GM18511 (cell line): ENCODE measurements around the gene SHANK2.

ENCODE experiments used
- ATAC-seq: cut with Tn5 transposase; IDR thresholded peaks from one replicate; pipeline ENCODE4 v1.9.1; 2021; ENCODE audit warnings: mild to moderate bottlenecking, moderate library complexity; ENCODE audit not compliant: unreplicated experiment

The SHANK2 gene

DNA sequence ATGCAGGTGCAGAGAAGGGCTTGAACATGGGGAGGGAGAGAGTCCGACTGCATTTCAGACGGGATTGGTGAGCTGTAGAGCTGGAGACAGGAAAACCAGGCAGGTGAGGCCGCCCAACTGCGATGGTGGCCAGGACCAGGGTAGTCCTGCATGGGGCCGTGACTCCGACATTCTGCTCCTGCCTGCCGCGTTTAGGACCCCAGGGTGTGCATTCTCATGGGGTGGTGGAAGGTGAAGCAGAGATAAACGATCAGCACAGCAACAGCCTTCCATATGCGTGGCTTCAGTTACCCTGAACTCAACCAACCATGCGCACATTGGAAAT lies 29.3 kb downstream of the SHANK2 start:
- ATAC-seq, result no peak

DNA sequence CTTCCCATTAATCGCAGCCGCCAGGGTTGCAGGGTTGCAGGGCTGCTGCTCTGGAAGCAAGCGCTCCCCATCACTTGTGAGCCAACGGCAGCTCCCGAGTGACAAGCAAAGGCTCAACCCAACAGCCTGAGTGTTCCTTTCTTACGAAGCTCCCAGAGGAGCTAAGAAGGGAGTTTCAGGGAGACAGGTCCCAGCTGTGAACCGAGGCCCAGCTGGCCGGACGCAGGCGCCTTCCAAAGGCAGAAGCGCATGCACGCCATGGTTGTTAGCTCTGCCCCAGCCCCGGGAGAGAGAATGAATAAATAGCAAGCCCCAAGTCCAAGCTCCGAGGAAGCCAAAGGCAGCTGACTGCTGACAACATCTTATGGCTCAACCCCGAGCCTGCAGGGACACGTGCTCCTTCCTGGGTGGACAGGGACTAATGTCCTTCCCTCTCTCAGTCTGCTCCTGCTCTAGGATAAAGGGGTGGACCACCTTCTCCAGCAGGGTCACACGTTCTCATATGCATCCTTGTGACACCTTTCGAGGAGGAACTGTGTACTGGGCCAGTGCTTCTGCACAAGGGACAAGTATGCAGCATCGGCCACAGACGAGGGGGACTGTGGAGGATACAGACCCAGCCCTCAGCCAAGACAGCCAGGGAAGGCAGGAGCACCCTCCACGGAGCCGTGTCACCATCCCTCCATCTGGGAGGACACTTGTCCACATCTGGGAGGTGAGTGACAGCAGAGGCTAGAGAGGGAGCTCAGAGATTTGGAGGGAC lies 29.9 kb downstream of the SHANK2 start:
- ATAC-seq, result no peak

DNA sequence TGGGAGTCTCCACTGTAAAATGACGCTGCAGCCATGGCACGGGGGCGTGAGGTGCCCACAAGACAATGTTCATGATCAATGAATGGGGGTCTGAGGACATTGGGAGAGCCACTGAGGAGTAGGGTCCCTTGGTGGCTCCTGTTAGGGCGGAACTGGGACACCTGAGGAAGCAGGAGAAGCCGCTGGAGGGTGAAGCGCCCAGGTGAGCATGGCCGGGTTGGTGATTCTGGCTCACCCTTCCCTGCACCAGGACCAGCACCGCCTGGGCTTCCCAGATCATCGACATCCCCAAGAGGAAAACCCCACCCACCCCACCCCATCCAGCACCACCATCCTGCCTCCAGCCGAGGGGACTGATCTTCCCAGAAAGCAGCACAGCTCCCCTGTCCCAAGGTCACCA lies 30.6 kb downstream of the SHANK2 start:
- ATAC-seq, result no peak

DNA sequence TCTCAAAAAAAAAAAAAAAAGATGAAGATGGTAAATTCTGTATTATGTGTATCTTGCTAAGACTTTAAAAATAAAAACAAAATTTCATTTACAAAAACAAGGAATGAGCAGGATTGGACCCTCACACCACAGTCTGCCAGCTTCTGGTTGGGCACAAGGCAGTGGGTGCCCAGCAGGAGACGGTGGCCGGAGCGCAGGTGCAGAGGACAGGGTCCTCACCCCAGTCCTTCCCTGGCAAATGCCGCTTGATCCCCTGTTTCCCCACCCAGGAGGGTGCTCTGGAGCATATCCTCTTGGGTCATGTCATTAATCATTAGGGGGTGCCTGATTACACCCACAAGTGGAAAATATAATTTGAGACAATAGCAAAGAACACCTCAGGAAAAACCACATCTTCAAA lies 31.2 kb downstream of the SHANK2 start:
- no peak for ATAC-seq

DNA sequence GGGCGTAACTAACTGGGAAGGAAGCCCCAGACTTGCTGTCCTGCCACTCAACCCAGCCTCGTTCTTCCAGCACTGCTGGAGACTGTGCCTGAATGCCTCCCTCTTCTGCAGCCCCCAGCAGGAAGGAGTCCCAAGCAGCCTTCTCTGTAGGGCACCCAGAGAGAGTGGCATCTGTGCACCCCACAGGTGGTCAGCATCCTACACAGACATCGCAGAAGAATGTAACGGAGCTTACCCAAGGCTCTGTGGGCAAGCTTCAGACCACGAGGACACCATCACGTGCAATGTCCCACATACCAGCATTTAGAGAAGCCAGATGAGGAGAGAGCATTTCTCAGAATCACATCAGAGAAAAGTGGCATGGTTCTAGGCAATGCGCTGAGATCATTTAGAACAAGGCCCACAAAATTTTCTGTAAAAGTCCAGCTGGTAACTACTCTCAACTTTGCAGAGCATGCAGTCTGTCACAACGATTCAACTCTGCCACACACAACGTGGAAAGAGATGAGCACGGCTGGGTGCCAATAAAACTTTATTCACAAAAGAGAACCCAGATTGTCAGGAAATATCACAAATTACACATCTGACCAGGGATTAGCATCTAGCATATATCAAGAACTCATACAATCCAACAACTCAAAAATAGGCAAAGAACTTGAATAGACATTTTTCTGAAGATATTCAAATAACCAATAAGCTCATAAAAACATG lies 33.4 kb downstream of the SHANK2 start:
- ATAC-seq, result no peak

DNA sequence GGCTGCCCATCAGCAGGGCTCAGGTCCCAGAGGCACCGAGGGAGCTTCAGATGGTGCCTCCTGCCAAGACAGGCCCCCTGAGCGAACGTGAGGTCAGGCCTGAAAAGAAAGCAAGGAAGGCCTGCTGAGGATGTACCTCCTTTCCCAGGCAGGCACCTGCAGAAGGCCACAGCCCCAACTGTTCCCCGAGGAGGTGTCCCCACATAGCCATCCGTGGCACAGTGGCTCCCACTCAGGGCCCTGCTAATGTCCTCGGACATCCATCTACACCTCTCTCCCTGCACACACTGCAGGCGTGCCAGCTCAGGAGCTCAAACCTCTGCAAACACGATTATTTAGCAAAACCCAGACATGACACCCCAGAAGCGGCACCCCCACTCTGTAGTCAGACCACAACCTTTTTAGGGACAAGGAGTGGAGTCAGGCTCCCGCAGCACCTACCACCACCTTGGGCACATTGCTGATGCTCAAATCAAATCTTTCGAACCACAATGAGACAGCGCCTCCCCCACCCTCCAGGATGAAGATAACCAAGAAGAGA lies 36.9 kb downstream of the SHANK2 start:
- no peak for ATAC-seq

DNA sequence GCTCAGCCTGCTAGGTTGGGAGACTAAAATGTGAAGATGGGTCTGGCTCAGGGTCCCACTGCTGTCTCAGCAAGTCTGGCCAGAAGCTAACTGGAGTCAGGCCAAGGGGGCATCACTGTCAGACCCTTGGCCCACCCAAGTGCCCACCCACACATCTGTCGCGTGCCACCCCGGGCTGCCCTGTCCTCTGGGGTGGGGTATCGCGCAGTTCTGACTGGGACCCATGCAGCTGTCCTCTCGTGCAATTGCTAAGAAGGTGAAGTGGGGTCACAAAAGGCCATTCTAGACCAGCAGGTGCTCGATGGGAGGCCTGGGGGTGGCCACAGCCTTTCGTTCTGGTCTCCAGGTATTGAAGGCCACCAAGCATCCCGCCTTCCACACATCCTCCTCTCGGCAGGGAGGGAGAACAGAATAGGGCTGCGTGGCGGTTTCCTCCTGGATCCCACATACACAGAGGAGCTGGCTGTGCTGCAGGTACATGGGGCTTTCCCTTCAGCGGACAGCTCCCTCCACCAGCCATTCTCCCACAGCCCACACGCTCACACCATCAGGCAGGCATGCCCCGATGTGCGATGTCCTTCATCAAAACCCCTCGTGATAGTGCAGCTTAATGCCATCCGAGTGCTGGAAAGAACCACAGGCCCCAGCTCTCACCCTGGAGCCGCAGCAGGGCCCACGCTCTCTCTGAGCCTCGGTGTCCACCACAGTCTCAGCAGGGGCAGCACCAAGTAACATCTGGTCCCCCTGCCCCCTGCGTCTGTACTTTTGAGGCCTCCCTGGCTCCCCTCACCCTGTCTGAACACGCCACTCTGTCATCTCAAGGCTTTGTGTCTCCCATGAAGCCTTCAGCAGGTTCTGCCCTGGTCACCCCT lies 37.6 kb downstream of the SHANK2 start:
- ATAC-seq, result no peak

DNA sequence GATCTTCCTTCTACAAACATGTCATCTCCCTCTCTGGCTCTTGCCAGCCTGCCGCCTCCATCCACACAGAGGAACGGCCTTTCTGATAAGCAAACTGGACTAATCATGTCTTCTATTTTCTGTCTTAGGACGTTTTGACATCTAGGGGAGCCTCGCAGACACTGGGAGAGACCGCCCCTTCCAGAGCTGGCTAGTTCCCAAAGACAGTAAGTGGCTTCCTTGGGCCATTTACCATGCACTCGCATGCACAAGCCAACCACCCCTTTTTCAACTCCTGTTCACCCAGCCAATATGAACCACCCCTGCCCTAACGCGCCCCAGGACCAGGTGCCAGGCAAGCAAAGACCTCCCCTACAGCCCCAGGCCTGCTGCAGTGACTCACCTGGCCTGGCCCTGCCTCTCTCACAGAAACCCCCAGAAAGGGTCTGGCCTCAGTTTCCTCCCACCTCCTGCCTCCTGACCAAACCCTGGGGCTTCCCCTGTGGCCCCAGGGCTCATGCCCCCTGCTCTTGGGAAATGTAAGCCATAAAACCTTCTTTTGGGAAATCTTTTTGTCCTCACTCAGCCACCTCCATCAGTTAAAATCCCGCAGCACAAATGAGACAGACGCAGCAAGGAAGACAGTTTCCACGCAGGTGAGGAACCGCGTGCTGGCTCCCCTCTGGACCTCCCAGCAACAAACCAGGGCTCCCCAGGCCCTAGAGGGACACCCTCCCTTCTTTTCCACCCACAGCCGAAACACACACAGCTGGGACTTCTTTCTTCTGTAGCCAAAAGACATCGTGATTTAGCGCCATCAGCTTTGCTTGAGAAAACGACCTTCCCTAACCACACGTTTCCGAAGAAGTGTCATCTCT lies 38.5 kb downstream of the SHANK2 start:
- ATAC-seq, result no peak

DNA sequence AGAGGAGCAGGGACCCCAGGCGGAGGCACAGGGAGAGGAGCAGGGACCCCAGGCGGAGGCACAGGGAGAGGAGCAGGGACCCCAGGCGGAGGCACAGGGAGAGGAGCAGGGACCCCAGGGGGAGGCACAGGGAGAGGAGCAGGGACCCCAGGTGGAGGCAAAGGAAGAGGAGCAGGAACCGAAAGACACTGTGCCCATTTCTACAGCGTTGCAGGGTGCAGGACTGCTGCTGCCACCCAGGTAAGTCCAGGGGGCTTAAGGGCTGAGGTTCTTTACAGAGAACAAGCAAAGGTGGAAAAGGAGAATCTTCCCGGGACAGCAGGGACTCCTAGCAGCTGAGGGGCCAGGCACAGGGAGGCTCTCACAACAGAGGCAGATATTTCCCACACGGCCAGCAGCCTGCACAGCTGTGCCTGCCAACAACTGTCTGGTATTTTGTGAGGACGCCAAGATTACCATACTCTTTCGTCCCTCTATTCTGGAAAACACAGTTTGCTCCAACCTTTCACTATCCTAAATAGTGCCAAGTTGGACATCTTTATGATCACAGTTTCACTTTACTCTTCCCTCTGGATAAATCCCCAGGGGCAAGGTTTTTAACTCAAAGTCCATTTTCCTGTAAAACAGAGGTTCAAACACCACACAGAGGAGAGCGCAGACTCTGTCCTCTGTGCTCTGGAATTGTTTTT lies 39.4 kb downstream of the SHANK2 start:
- ATAC-seq, result no peak

DNA sequence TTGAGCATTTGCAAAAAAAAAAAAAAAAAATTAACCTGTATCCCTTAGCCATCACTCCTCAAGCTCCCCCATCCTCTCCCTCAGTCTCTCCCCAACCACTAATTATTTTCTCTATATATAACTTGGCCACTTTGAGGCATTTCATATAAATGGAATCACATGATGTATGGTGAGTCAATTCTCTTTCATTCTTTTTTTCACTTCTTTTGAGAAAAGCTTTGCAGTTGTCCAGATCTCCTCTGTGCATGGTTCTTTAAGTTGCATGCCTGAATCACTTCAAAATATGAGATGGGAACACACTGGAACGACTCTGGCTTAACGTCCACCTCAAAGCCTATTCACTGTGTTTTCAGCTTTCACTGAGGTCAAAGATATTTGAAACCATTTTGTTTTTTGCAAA lies 40.7 kb downstream of the SHANK2 start:
- no peak for ATAC-seq

DNA sequence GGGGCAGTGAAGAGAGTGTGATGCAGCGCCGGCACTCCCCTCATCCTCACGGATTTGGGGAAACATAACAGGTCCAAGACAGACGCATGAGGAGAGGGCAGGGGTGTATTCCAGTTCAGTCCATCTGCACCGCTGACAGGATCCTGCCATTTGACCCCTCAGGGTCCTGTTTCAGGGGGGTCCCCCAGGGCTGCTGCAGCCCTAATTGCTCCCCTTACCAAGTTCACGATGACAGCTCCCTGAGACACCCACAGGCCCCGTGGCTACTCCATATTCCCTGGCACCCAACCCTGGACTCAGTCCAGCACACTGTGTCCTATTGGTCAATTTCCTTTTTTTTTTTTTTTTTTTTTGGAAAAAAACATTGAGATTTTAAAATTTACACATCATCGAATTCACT lies 41.5 kb downstream of the SHANK2 start:
- no peak for ATAC-seq

DNA sequence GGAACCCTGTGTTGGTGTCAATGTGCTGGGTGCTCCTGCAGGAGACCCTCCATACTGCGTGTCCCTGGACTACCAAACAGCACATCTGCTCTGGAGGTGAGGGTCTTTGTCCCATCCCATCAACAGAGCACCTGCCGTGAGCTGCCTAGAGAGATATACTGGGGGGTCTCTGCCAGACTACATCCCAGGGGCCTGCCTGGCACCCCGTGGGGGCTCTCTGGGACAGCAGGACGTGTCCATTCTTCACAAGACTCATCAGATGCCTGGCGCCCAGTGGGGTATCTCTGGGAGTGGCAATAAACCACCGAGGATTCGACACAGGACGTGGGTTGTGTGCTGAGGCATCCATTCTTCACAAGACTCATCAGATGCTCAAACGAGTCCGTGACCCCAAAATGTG lies 42.7 kb downstream of the SHANK2 start:
- no peak for ATAC-seq

DNA sequence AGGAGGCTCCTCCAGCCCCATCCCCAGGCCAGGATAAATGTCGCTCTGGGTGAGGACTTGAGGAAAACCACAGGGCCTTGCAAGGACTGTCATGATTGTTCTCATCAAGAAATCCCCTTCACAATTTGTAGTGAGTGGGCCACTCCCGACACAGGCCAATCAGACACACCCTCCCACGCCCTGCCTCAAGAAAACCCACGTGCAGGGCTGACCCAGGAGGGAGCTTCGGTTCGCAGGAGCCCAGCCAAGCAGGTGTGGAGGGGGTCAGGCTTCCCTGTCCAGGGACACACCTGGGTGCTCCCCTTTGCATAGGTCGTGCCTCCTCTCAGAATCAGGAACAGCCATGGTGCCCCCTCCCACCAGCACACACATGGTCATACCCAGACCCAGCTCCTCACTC lies 43.2 kb downstream of the SHANK2 start:
- no peak for ATAC-seq

DNA sequence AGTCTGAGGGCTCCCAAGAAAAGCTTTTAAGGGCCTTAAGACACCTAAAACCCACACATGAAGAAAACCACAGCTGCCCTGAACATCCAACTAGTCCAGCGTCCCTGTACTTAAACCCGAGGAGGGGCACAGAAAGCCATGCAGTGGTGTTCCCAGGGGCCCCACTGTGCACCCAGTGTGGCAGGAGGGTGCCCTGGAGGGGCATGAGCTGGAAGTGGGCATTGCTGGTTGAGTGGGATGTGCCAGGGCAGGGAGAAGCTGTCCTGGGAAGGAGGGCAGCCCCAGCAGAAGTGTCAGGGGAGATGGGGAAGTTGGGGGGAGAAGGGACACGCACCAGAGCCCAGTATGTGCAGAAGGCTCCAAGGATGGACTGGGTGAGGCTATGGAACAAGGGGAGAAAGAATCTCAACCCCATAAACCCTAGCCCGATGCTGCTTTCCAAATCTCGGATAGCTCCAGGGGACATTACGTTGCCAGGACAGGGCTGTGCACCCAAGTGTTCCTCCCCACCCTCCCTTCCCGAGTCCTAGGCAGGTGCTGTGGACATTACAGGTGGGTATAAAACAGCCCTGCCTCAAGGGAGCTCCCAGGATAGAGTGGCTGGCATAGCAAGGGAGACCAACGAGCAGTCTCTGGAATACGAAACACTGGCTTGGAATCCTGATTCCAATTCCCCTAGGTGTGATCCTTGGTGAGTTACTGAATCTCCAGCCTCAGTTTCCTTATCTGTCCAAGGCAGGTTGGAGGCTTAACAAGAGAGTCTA lies 44.2 kb downstream of the SHANK2 start:
- no peak for ATAC-seq

DNA sequence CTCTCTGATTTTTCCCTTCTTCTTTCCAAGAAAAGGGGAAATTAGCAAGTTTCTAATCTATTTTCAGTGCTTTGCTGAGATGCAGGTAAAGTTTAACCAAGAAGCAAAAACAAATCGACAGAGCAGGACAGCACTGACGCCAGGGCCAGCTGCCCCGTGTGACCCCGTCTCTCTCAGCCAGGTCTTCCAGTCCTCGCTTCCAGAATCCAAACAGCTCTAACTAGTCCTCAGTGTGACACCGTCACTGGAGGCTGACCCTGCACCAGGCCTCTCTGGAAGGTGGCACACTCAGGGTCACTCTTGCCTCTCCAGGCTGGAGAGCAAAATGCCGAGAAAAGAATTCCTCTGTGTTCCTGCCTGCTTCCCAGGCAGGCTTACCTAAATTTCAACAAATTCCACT lies 44.8 kb downstream of the SHANK2 start:
- ATAC-seq, result no peak

DNA sequence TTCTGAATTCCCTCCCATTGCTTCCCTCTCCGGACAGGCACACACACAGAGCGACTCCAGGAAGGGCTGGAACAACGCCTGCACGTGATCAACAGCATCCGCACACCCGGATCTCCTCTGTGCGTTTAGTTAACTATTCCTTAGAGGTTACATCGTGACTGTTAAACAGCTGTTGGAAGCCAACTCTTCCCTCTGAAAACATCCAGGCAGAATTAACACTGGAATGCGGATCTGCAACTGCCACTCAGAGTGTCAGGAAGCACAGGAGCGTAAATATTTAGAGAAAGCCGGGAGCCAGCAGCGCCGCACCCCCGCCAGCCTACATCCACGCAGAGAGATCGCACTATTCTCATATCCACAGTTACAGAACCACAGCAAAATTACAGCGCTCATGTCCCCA lies 46.2 kb downstream of the SHANK2 start:
- no peak for ATAC-seq

DNA sequence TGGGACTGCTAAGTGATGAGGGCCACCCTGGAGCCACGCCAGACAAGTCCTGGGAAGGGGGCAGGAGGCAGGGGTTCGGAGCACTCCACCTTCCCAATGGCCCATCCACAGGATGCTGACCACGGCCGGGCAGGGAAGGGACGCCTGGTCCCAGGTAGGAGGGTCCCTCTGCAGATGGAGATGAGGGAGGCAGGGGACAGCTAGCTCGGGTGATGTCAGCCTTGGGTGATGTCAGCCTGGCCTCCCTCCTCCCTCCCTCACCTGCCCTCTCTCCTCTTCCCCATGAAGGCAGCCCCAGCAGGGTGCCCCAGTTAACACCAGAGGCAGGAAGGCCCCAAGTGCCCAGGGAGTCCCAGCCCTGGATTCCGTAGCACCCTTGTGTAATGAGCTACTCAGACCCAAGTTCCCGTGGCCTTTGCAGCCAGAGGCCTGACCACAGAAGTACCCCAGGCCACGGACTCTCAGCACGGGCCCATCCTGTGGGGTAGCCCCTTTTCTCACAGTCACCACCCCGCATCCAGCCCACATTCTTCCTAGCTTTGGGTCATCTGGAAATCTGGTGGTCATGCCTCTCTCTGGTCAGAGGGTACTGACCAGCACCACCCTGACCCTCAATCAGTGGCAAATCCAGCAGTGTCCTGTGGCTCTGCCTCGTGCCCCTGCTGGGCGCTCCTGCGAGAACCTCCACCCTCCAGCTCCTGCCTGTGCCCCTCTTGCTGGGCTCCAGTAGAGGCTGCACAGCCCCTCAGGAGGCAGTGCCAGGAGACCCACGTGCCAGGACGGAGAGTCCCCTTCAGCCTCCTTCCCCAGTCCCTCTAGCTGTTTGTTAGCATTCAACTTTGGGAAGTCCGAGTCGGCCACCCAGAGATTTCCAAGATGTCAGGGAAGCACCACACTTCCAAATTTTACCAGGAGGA lies 47.4 kb downstream of the SHANK2 start:
- ATAC-seq, result no peak

DNA sequence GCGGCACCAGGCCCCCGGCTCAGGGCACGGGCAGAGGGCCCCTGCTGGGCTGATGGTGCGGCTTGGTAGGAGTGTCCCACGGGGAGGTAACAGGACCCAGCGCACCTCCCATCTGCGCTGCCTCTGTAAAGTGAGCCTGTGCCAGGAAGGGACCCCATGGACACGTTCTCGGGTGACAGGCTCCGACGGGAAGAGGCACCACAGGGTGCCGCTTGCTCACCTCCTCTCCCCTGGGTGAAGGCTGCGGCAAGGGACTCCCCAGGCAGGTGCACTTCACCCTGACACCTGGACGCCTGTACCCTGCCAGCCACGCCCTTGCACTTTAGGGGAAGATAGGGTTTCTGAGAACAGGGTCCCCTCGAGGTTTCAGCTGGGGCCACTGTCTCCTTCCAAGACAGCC lies 48.1 kb downstream of the SHANK2 start:
- no peak for ATAC-seq
